Right hindlimb (tissue), 1 donor: ENCODE measurements around the gene SETD1B.
"Not testable (repeated sequence)": the region's sequence is repeated elsewhere in the genome, so short reads cannot be mapped to it uniquely, and the experiment has no call there.

Source experiments
- DNase-seq: peaks from one replicate; pipeline ENCODE4 v3.0.0-alpha.2; 2018

SETD1B gene

GRCh38 chr12:121827351-121828099 is 23.7 kb downstream of the SETD1B start:
- DNase-seq: no peak

GRCh38 chr12:121828306-121828705 is 24.5 kb downstream of the SETD1B start:
- no peak for DNase-seq

GRCh38 chr12:121828826-121829225 is 25.0 kb downstream of the SETD1B start:
- no peak for DNase-seq

- DNase-seq: no peak
These were observed 25.6 kb downstream of the SETD1B start for GRCh38 chr12:121829250-121829918.

- no peak for DNase-seq
These were observed 26.3 kb downstream of the SETD1B start for GRCh38 chr12:121830134-121830533.

- no peak for DNase-seq
These were observed 26.9 kb downstream of the SETD1B start for GRCh38 chr12:121830588-121831265.

- no peak for DNase-seq
These were observed 27.9 kb downstream of the SETD1B start for GRCh38 chr12:121831571-121832245.

- DNase-seq: no peak
These were observed 33.9 kb downstream of the SETD1B start for GRCh38 chr12:121837680-121838079.

GRCh38 chr12:121838126-121838525 is 34.3 kb downstream of the SETD1B start:
- no peak for DNase-seq

GRCh38 chr12:121839106-121839992 is 35.5 kb downstream of the SETD1B start:
- DNase-seq: peak; percentile 96

GRCh38 chr12:121839993-121840761 is 36.4 kb downstream of the SETD1B start:
- DNase-seq: no peak

- DNase-seq: no peak
These were observed 39.6 kb downstream of the SETD1B start for GRCh38 chr12:121843236-121843982.

- no peak for DNase-seq
These were observed 41.9 kb downstream of the SETD1B start for GRCh38 chr12:121845701-121846100.

GRCh38 chr12:121849211-121849610 is 45.4 kb downstream of the SETD1B start:
- DNase-seq: no peak

GRCh38 chr12:121849665-121850064 is 45.9 kb downstream of the SETD1B start:
- DNase-seq: no peak

- DNase-seq: not testable (repeated sequence)
These were observed 48.6 kb downstream of the SETD1B start for GRCh38 chr12:121852392-121852791.

GRCh38 chr12:121857322-121858246 is 53.8 kb downstream of the SETD1B start:
- DNase-seq: no peak

GRCh38 chr12:121858318-121858661 is 54.5 kb downstream of the SETD1B start:
- DNase-seq: no peak
